NCI-H446 treated with DMSO at 0.1 percent for 48 hours (cell line): ENCODE results near the gene CAMK2B.

Experiments used
- DNase-seq: peaks from one replicate; lab custom pipeline; 2025; lab: John Stamatoyannopoulos, UW

The CAMK2B gene

GRCh38 chr7:44286618-44287487, 38.5 kb downstream of the CAMK2B start:
- DNase-seq: no peak

GRCh38 chr7:44286182-44286617, 39.2 kb downstream of the CAMK2B start:
- no peak for DNase-seq

- DNase-seq: no peak
These were observed 39.8 kb downstream of the CAMK2B start for GRCh38 chr7:44285561-44285960.

- no peak for DNase-seq
These were observed 40.4 kb downstream of the CAMK2B start for GRCh38 chr7:44284881-44285541.

- no peak for DNase-seq
These were observed 41.2 kb downstream of the CAMK2B start for GRCh38 chr7:44284216-44284615.

GRCh38 chr7:44283381-44284211, 41.8 kb downstream of the CAMK2B start:
- no peak for DNase-seq

GRCh38 chr7:44282601-44283171, 42.7 kb downstream of the CAMK2B start:
- DNase-seq: no peak

- no peak for DNase-seq
These were observed 43.4 kb downstream of the CAMK2B start for GRCh38 chr7:44281811-44282600.

- no peak for DNase-seq
These were observed 44.2 kb downstream of the CAMK2B start for GRCh38 chr7:44280993-44281721.

- DNase-seq: no peak
These were observed 44.8 kb downstream of the CAMK2B start for GRCh38 chr7:44280636-44280992.

GRCh38 chr7:44279731-44280505, 45.5 kb downstream of the CAMK2B start:
- no peak for DNase-seq

GRCh38 chr7:44279286-44279685, 46.1 kb downstream of the CAMK2B start:
- DNase-seq: no peak

GRCh38 chr7:44278451-44279161, 46.8 kb downstream of the CAMK2B start:
- no peak for DNase-seq

GRCh38 chr7:44277851-44278250, 47.5 kb downstream of the CAMK2B start:
- DNase-seq: no peak

- DNase-seq: no peak
These were observed 48.0 kb downstream of the CAMK2B start for GRCh38 chr7:44277391-44277790.

- DNase-seq: no peak
These were observed 48.7 kb downstream of the CAMK2B start for GRCh38 chr7:44276571-44277221.

GRCh38 chr7:44275957-44276570, 49.3 kb downstream of the CAMK2B start:
- no peak for DNase-seq

- DNase-seq: no peak
These were observed 50.2 kb downstream of the CAMK2B start for GRCh38 chr7:44275146-44275545.
